GM19324 (cell line): Measurements from ENCODE around the gene DAB1.
"Not testable (repeated sequence)": the region's sequence is repeated elsewhere in the genome, so short reads cannot be mapped to it uniquely, and the experiment has no call there.

Experiments used
- ATAC-seq: cut with Tn5 transposase; IDR thresholded peaks from one replicate; pipeline ENCODE4 v1.9.1; 2021; ENCODE audit warnings: mild to moderate bottlenecking, moderate library complexity; ENCODE audit not compliant: unreplicated experiment, low FRiP score

DAB1 gene

GRCh38 chr1:57235730-57236510 lies 187.9 kb downstream of the DAB1 start:
- no peak for ATAC-seq

- ATAC-seq: no peak
These were observed 189.4 kb downstream of the DAB1 start for GRCh38 chr1:57234459-57234858.

DNA sequence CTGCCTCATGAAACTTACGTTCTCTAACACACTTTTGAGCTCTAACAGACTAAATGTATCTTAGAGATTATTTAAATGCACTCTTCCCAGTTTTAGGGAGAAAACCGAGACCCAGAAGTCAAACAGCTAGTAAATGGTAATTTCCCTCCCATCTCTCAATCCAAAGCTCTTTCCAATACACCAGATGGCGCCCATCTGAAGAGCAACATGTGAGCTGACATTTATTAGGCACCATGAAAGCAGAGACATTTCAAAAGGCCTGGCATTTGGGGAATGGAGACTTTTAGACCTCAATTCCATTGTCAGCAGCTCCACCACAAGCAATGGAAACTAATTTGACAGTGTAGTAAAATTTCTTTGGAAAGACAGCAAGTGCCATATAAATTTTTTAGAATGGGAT lies 191.4 kb downstream of the DAB1 start:
- ATAC-seq: no peak

- no peak for ATAC-seq
These were observed 193.9 kb downstream of the DAB1 start for GRCh38 chr1:57229998-57230397.

DNA sequence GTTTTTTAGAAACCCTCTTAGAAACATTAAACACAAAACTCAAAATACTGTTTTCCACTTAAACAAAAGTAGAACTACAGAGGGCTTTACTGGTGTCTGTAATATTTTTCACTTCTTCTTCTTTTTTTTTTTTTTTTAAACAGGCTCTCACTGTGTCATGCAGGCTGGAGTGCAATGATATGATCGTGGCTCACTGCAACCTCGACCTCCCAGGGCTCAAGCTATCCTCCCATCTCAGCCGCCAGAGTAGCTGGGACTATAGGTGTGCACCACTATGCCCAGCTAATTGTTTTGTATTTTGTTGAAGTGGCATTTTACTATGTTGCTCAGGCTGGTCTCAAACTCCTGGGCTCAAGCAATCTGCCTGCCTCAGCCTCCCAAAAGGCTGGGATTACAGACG lies 194.8 kb downstream of the DAB1 start:
- ATAC-seq: no peak

- no peak for ATAC-seq
These were observed 201.1 kb downstream of the DAB1 start for GRCh38 chr1:57222801-57223200.

DNA sequence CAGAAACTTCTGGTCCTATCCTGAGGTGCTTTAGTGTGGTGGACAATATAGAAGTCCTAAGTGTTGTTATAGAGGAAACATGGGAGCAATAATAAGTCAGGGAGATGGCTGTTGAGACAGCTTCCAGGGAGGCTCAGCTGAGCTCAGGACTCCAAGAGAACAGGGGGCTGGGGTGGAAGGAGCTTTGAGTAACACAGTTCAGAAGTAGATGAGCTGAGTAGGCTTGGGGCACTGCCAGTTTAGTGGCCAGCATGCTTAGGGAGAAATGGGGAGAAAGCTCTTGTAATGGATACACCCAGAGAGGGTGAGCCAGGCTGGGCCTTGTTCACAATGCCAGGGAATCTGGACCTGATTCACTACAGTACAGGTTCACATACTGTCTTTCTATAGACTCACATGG lies 201.6 kb downstream of the DAB1 start:
- ATAC-seq: no peak

GRCh38 chr1:57220905-57221304 lies 203.0 kb downstream of the DAB1 start:
- ATAC-seq: not testable (repeated sequence)

DNA sequence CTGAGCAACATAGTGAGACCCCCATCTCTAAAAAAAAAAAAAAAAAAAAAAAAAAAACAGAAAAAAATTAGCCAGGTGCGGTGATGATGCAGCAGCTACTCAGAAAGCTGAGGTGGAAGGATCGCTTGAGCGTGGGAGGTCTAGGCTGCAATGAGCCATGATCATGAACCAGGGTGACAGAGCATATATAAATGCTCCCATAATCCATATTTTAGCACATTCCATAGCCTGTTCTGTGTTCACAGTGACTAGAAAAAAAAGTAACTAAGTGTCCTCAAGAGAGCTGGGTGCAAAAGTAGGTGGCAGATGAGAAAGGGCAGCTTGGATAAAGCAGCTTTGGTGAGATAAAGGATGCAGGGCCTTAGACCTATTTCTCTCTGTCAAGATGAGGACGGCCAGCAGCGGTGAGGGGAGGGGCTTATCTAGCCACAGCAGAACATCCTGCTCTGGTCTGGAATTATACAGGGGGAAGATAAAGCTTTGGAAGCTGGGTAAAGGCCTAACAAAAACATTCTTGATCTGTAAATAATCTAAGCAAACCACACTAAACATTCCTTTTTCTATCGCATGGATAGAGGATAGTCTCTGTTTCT lies 205.3 kb downstream of the DAB1 start:
- no peak for ATAC-seq

- no peak for ATAC-seq
These were observed 206.0 kb downstream of the DAB1 start for GRCh38 chr1:57217905-57218304.

DNA sequence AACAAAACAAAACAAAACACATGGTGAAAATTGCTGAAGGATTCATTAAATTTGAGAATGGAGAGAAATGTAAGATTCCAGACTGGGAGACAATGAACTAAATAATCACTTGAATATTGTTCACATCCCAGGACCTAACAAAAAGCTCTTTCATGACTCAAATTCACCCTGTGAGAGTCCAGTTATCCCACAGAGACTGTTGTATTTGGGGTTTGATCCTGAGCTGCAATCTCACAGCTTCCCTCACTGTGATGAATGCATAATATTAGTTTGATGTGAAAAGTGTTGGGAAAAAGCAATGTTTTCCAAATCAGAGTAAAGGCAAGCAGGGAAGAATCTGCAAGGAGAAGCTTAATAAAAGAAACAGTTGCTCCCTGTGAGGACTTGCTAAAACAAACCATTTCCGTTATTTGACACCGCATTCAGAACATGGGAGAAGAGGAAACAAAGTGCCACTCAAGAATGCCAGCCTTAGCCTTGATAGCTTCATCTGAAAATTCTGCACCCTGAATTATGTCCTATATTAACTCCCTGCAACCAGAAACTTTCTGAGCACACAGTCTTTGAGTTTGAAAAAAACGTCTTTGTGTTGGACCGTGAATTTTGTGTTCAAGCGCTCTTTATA lies 208.8 kb downstream of the DAB1 start:
- no peak for ATAC-seq

- no peak for ATAC-seq
These were observed 213.0 kb downstream of the DAB1 start for GRCh38 chr1:57210881-57211280.

GRCh38 chr1:57209495-57209894 lies 214.4 kb downstream of the DAB1 start:
- no peak for ATAC-seq

- ATAC-seq: no peak
These were observed 215.0 kb downstream of the DAB1 start for GRCh38 chr1:57208741-57209302.

- no peak for ATAC-seq
These were observed 217.8 kb downstream of the DAB1 start for GRCh38 chr1:57206038-57206437.

DNA sequence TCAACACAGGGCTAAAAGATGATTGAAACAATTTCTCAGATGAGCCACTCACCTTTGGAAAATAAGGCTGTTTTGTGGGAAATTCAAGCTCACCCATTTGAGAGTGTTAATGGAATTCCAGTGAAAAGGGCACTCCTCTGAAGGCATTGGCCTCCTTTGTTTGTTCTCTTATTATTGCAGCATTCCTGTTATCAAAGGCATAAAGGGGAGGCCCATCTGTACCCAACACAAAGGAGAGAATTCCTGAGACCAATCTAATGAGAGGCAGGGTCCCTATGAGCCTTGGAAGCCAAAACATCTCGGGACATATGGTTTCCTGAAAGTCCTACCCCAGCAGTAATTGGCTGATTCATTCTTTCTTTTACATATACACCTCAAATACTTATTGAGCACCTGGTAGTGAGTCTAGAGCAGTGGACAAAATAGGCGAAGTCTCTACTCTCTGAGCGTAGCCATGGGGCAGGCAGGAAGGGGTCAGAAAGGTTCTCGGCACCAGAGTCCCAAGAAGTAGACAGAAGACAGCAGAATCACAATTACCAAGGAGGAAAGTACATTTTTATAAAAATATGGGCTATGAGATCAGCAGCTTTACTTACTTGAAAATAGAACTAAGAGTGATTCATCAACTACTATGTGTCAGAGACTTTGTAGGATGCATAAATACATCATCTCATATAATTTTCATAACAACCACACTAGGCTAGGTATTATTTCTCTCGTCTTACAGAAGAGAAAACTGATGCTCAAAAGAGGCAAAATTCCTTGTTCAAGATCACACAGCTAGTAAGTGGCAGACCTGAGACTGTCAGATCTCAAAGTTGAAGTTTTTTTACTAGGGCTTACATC lies 218.7 kb downstream of the DAB1 start:
- no peak for ATAC-seq

DNA sequence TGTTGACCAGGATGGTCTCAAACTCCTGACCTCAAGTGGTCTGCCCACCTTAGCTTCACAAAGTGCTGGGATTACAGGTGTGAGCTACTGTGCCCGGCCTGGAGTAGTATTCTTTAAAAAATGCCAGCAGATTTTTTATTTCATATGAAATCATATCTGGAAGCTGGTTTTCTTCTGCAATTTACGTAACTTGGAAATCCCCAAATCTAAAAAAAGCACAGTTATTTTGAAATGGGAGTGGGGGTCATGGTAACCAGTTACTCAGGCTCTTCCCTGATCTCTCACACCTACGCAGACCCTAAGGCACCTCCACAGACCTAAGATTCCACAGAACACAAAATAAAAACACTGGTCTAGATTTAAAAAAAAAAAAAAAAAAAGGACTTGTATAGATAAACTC lies 219.8 kb downstream of the DAB1 start:
- no peak for ATAC-seq

DNA sequence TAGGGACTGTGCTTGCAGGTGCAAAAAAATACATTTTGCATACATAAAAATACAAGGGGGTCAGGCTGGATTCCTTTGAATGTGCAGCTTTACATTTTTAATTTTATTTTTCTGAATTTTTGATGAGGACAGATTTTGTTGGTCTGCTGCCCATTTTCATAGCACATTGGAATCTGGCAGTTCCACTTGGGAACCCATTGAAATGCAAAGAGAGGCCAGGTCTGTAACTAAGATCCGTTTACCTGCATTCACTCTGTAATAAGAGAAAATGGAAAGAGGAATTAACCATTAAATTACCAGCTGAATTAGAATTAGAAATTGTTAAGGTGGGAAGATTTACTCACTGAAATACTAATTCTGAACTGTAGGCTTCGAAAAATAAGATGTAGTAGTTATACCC lies 221.6 kb downstream of the DAB1 start:
- ATAC-seq: no peak

DNA sequence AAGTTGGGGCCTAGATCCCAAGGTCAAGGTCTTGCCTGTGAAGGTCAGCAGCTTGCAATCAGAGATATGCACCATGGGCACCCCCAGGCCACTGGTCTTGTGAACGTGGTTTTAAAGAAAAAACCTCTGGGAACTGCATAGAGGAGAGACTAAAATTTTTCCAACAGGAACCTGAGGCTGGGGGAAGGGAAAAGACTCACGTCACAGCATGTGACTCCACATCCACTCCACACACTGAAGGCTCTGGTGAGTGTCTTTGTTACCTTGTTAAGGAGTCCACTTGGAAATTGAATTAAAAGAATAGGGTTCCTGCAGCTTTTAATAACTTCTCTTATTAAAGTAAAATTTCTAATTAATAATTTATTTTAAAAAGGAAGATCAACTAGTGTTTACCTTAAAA lies 224.9 kb downstream of the DAB1 start:
- ATAC-seq: no peak

DNA sequence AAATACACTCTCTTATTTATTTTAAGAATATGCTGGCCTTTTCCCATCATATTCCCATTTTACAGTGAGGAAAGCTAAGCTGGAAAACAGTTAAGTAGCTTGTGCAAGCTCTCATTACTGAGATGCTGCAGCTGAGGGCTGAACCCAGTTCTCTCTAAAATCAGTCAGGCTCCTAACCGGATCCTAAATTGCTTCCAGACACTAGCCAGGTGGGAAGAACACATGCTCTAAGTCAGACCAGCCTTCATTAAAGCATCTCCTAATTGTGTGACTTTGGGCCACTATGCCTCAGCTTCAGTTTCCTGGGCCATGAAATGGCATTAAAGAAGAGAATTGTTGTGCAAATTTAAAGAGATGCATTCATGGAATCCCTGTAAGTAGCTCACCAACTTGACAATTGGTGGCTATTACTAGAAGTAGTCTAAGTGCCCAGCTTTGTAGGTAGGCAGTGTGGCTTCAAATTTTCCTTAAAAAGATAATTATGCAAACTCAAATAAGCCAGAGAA lies 228.4 kb downstream of the DAB1 start:
- ATAC-seq: no peak
